Lung (tissue), 12 donors: ENCODE data around the gene RANBP2. TPM values are rescaled to one million over a fixed set of nuclear protein-coding genes. Genes with fewer than 3 reads are reported as not detected.
A peak's percentile ranks its signal among the peaks of the same experiment; 100 is the strongest.

Experiments
- ATAC-seq: fragments of 200-7000 bp; cut with Tn5 transposase; one replicate; pipeline ENCODE4 v1.9.1; 2020; ENCODE audit warnings: moderate number of reproducible peaks; ENCODE audit not compliant: insufficient read depth, low FRiP score
- DNase-seq, 3 donors: peaks; one replicate each; pipeline ENCODE4 v3.0.0-alpha.2; 2013 to 2017
- H3K27ac ChIP-seq, 2 donors: one replicate each; pipeline ENCODE4 v1.5.1; 2013; ENCODE audit warnings: mild to moderate bottlenecking in 2 of 2, moderate library complexity in 2 of 2, control low read depth in 1 of 2, inconsistent platforms in 1 of 2, low read depth in 1 of 2, low read length in 1 of 2
- H3K27me3 ChIP-seq, 3 donors: one replicate each; pipeline ENCODE4 v1.5.1; 2013; ENCODE audit warnings: low read length in 2 of 3; ENCODE audit not compliant: control insufficient read depth in 3 of 3, insufficient read depth in 3 of 3
- H3K36me3 ChIP-seq, 4 donors: one replicate each; pipeline ENCODE4 v1.5.1; 2013; ENCODE audit warnings: low read length in 4 of 4, mild to moderate bottlenecking in 1 of 4, moderate library complexity in 1 of 4; ENCODE audit not compliant: control insufficient read depth in 4 of 4, insufficient read depth in 4 of 4
- H3K4me1 ChIP-seq, 5 donors: one replicate each; pipeline ENCODE4 v1.5.1; 2013; ENCODE audit warnings: low read length in 5 of 5, mild to moderate bottlenecking in 2 of 5, moderate library complexity in 1 of 5; ENCODE audit not compliant: control insufficient read depth in 5 of 5, insufficient read depth in 5 of 5
- H3K4me3 ChIP-seq: one replicate; pipeline ENCODE4 v1.5.1; 2013; ENCODE audit warnings: mild to moderate bottlenecking, control low read depth, moderate library complexity
- H3K9ac ChIP-seq, 2 donors: one replicate each; pipeline ENCODE4 v1.5.1; 2013; ENCODE audit warnings: low read length in 2 of 2, control low read depth in 1 of 2; ENCODE audit not compliant: insufficient read depth in 1 of 2
- H3K9me3 ChIP-seq, 4 donors: one replicate each; pipeline ENCODE4 v1.5.1; 2013; ENCODE audit warnings: low read length in 3 of 4, mild to moderate bottlenecking in 1 of 4, moderate library complexity in 1 of 4; ENCODE audit not compliant: control insufficient read depth in 4 of 4, insufficient read depth in 3 of 4
- WGBS, 2 donors: extraction: QIAGEN DNeasy Blood & Tissue Kit; methylation state at CpG; one replicate each; pipeline ENCODE4 v1.1.7; 2013; 5-methylcytosine and 5-hydroxymethylcytosine counted together
- polyA plus RNA-seq, 2 donors: library from polyadenylated mRNA; stranded (reverse); fragments of 200-250 nt; gene quantifications; one replicate each; pipeline ENCODE4 v1.2.1, GENCODE V29; 2013
- total RNA-seq, 2 donors: library from RNA; depleted of rRNA in 1 of 2; stranded (reverse); fragments of >200 nt in 1 of 2; gene quantifications; one replicate each; pipeline ENCODE4 v1.2.1, GENCODE V29; 2014 to 2021
- TF ChIP-seq, protein P1 (sequence below): IDR thresholded peaks from 2 replicates; pipeline ENCODE4 v1.5.1; 2012; ENCODE audit warnings: mild to moderate bottlenecking; ENCODE audit errors: control extremely low read depth, extremely low read depth
- donor health status: control.
- donor health status: control.
- donor health status: Bipolar disorder and iron deficiency.
- donor health status: healthy.
- donor health status: DM: yes; HTN: yes; CAD: no.

Gene RANBP2
- total and polyA plus RNA-seq, 4 donors: 9.1 to 125 (median 37.7) TPM

DNA sequence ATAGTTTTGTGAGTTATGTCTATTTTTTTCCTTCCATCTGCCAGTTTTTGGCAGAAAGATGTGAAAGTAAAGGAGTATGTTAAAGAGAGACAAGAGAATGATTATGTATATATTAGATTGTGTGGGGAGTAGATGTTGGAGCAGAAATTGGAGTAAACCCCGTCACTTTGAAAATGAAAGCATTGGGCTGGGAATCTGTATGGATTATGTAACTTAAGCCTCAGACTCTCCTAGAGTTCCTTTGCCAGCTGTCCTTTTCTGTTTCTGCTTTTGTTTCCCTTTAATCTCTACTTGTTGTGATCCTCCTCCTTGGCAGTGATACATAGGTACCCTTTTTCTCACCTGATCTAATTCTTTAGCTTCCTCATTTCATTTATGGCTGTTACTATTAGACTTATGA lies 86.5 kb downstream of the RANBP2 start:
- Histone ChIP-seq H3K9me3 (peaks cover 0 to 5% (median 4%) of the 10 kb centered on the region in 4 donors), H3K36me3 (peaks cover 1 to 4% (median 3%) of the 10 kb centered on the region in 4 donors), H3K4me3 (no peak overlapping the region), H3K4me1 (peaks cover 0 to 2% (median 0%) of the 10 kb centered on the region in 5 donors), H3K27me3 (no peaks in the 10 kb centered on the region), H3K27ac (no peak overlapping the region), H3K9ac (peak overlapping the region in 1 of 2 donors; percentile 38)
- WGBS, 2 donors: 71 to 91% methylated on average over 1 of the region's 1 CpG
- ATAC-seq: no peak
- TF ChIP-seq, protein P1, sequence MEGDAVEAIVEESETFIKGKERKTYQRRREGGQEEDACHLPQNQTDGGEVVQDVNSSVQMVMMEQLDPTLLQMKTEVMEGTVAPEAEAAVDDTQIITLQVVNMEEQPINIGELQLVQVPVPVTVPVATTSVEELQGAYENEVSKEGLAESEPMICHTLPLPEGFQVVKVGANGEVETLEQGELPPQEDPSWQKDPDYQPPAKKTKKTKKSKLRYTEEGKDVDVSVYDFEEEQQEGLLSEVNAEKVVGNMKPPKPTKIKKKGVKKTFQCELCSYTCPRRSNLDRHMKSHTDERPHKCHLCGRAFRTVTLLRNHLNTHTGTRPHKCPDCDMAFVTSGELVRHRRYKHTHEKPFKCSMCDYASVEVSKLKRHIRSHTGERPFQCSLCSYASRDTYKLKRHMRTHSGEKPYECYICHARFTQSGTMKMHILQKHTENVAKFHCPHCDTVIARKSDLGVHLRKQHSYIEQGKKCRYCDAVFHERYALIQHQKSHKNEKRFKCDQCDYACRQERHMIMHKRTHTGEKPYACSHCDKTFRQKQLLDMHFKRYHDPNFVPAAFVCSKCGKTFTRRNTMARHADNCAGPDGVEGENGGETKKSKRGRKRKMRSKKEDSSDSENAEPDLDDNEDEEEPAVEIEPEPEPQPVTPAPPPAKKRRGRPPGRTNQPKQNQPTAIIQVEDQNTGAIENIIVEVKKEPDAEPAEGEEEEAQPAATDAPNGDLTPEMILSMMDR: no peak
- peak in 2 of 3 donors; percentile 23 to 34 for DNase-seq

GRCh38 chr2:108806371-108807113 lies 87.3 kb downstream of the RANBP2 start:
- no peaks in the 10 kb centered on the region for H3K27me3 ChIP-seq
- peaks cover 0 to 2% (median 0%) of the 10 kb centered on the region in 5 donors for H3K4me1 ChIP-seq
- WGBS, 2 donors: 92 to 95% methylated on average over 6 of the region's 6 CpGs
- H3K27ac ChIP-seq: no peak overlapping the region
- H3K36me3 ChIP-seq: peaks cover 1 to 4% (median 3%) of the 10 kb centered on the region in 4 donors
- TF ChIP-seq, protein P1: no peak
- no peak overlapping the region for H3K4me3 ChIP-seq
- ATAC-seq: no peak
- no peak overlapping the region for H3K9ac ChIP-seq
- H3K9me3 ChIP-seq: peaks cover 0 to 5% (median 4%) of the 10 kb centered on the region in 4 donors
- DNase-seq: no peak

DNA sequence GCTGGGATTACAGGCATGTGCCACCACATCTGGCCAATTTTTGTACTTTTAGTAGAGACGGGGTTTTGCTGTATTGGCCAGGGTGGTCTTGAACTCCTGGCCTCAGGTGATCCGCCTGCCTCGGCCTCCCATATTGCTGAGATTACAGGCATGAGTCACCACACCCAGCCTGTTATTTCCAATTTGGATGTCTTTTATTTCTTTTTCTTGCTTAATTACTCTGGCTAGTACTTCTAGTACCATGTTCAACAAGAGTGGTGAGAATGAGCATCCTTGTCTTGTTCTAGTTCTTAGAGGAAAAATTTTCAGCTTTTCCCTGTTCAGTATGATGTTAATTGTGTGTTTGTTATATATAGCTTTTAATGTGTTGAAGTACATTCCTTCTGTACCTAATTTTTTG lies 90.7 kb downstream of the RANBP2 start:
- H3K9me3 ChIP-seq: peaks cover 0 to 5% (median 4%) of the 10 kb centered on the region in 4 donors
- H3K4me1 ChIP-seq: peaks cover 0 to 2% (median 0%) of the 10 kb centered on the region in 5 donors
- H3K36me3 ChIP-seq: peaks cover 1 to 8% (median 3%) of the 10 kb centered on the region in 4 donors
- no peak overlapping the region for H3K27ac ChIP-seq
- TF ChIP-seq, protein P1: no peak
- no peaks in the 10 kb centered on the region for H3K27me3 ChIP-seq
- ATAC-seq (no peak), DNase-seq (no peak)
- WGBS, 2 donors: 97 to 100% methylated on average over 3 of the region's 3 CpGs
- no peak overlapping the region for H3K4me3 ChIP-seq
- no peak overlapping the region for H3K9ac ChIP-seq
